ENCODE measurements around the gene SCAI. TPM values are rescaled to one million over a fixed set of nuclear protein-coding genes. Genes with fewer than 3 reads are reported as not detected.
"Not testable (repeated sequence)": the region's sequence is repeated elsewhere in the genome, so short reads cannot be mapped to it uniquely, and the experiment has no call there.

Gene SCAI
- total RNA-seq, 2 experiments from 2014 or later: 12.6 to 12.8 TPM

- H3K36me3 Mint-ChIP-seq; H3K9me3 Mint-ChIP-seq; H3K27me3 Mint-ChIP-seq; H3K4me3 Mint-ChIP-seq; POLR2A ChIA-PET; ATAC-seq (ENCODE audit: low read depth); DNase-seq; H3K27ac Mint-ChIP-seq: not testable (repeated sequence)
- H3K4me1 Mint-ChIP-seq: peaks cover 20% of the 10 kb centered on the region
Measured at GRCh38 chr9:125118696-125119095, 24.6 kb downstream of the SCAI start.

DNA sequence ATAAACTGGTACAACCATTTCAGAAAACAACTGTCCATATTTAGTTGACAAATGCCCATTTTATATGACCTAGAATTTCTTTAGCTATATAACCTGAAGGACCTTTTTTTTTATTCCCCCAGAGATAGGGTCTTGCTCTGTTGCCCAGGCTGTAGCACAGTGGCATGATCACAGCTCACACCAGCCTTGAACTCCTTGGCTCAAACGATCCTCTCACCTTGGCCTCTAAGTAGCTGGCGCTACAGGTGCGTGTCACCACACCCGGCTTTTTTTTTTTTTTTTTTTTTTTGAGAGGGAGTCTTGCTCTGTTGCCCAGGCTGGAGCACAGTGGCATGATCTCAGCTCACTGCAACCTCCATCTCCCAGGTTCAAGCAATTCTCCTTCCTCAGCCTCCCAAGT is 28.8 kb downstream of the SCAI start:
- not testable (repeated sequence) for DNase-seq; H3K4me3 Mint-ChIP-seq; ATAC-seq (ENCODE audit: low read depth); H3K27ac Mint-ChIP-seq; H3K27me3 Mint-ChIP-seq; H3K9me3 Mint-ChIP-seq
- POLR2A ChIA-PET: interaction anchor here (0.7 kb wide), 1 partner anchor 16 kb away, joined by 5 read pairs; no protein-coding TSS in a partner anchor
- H3K36me3 Mint-ChIP-seq: peaks cover 22% of the 10 kb centered on the region
- peaks cover 10% of the 10 kb centered on the region for H3K4me1 Mint-ChIP-seq

DNA sequence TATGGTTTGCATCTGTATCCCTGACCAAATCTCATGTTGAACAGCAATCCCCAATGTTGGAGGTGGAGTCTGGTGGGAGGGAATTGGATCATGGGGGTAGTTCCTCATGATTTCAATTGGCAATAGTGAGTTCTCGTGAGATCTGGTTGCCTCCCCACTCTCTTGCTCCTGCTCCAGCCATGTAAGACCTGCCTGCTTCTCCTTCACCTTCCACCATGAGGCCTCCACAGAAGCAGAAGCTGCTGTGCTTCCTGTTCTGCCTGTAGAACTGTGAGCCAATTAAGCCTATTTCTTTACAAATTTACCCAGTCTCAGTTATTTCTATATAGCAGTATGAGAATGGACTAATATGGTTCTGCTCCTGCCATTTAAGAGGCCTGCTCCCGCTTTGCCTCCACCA is 32.9 kb downstream of the SCAI start:
- H3K27me3 Mint-ChIP-seq: no peaks in the 10 kb centered on the region
- ATAC-seq (ENCODE audit: low read depth) (no peak), DNase-seq (no peak)
- H3K4me3 Mint-ChIP-seq: no peak overlapping the region
- H3K36me3 Mint-ChIP-seq: peaks cover 19% of the 10 kb centered on the region
- peaks cover 6% of the 10 kb centered on the region for H3K9me3 Mint-ChIP-seq
- peaks cover 7% of the 10 kb centered on the region for H3K4me1 Mint-ChIP-seq
- no peak overlapping the region for H3K27ac Mint-ChIP-seq
- POLR2A ChIA-PET: no interaction called here

GRCh38 chr9:125108541-125108940 is 34.8 kb downstream of the SCAI start:
- peaks cover 10% of the 10 kb centered on the region for H3K4me1 Mint-ChIP-seq
- POLR2A ChIA-PET; ATAC-seq (ENCODE audit: low read depth); DNase-seq; H3K27me3 Mint-ChIP-seq; H3K9me3 Mint-ChIP-seq; H3K4me3 Mint-ChIP-seq; H3K27ac Mint-ChIP-seq: not testable (repeated sequence)
- peaks cover 18% of the 10 kb centered on the region for H3K36me3 Mint-ChIP-seq

- H3K4me3 Mint-ChIP-seq: no peak overlapping the region
- no peaks in the 10 kb centered on the region for H3K27me3 Mint-ChIP-seq
- peaks cover 7% of the 10 kb centered on the region for H3K36me3 Mint-ChIP-seq
- ATAC-seq (ENCODE audit: low read depth) (no peak), DNase-seq (no peak)
- no peak overlapping the region for H3K27ac Mint-ChIP-seq
- no peaks in the 10 kb centered on the region for H3K9me3 Mint-ChIP-seq
- peaks cover 3% of the 10 kb centered on the region for H3K4me1 Mint-ChIP-seq
- POLR2A ChIA-PET: no interaction called here
Measured at GRCh38 chr9:125106285-125106893, 36.9 kb downstream of the SCAI start.

DNA sequence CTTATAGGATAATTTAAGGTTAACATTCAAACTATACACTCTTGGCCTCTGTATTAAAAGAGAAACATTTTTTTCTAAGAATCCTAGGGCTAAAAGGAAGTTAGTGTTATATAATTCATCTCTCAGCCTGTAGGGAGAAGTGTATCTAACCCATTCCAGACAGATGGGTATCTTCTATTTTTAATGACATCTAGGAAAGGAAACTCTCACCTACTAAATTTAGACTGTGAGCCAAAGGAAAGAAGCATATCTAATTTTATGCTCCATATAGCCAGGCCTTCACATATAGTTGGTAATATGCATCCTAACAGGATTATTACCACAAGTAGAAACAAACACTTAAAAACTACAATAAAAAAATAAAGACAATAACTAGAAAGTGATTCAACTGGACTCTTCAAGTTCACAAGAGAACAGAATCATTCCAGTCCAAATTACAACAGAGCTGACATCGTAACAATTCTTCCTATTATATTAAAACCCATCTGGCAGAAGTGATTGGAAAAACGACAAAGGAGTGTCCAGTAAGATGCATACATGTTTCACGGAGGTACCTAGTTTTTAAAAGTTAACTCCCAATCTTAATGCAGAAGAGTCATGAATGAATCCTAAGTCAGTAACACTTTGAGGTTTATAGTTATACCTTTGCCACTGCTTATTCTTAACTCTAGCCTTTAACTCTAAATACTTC is 39.4 kb downstream of the SCAI start:
- no peak for DNase-seq
- ATAC-seq (ENCODE audit: low read depth): no peak
- Mint-ChIP-seq H3K4me3 (no peak overlapping the region), H3K4me1 (peaks cover 3% of the 10 kb centered on the region), H3K36me3 (peaks cover 7% of the 10 kb centered on the region), H3K27me3 (no peaks in the 10 kb centered on the region), H3K9me3 (no peaks in the 10 kb centered on the region), H3K27ac (no peak overlapping the region)
- POLR2A ChIA-PET: no interaction called here

GRCh38 chr9:125103021-125103420 is 40.3 kb downstream of the SCAI start:
- H3K27me3 Mint-ChIP-seq: no peaks in the 10 kb centered on the region
- no peak overlapping the region for H3K27ac Mint-ChIP-seq
- H3K9me3 Mint-ChIP-seq: no peaks in the 10 kb centered on the region
- DNase-seq: no peak
- POLR2A ChIA-PET: no interaction called here
- H3K4me3 Mint-ChIP-seq: no peak overlapping the region
- peaks cover 3% of the 10 kb centered on the region for H3K4me1 Mint-ChIP-seq
- ATAC-seq (ENCODE audit: low read depth): no peak
- peaks cover 7% of the 10 kb centered on the region for H3K36me3 Mint-ChIP-seq

DNA sequence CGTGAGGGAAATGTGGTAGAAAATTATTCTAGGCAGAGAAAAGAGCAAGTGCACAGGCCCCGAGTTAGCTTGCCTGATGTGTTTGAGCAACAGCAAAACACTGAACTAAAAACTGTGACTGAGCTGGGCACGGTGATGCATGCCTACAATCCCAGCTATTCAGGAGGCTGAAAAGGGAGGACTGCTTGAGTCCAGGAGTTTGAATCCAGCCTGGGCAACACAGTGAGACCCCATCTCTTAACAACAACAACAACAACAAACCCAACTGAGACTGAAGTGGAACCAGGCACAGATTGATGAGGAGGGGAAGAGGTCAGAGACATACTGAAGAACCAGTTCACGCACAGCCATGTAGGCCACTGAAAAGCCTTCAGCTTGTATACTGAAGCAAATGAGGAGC is 42.5 kb downstream of the SCAI start:
- Mint-ChIP-seq H3K27ac (no peak overlapping the region), H3K9me3 (peaks cover 3% of the 10 kb centered on the region), H3K36me3 (peaks cover 11% of the 10 kb centered on the region), H3K4me3 (no peak overlapping the region), H3K27me3 (no peaks in the 10 kb centered on the region), H3K4me1 (peaks cover 6% of the 10 kb centered on the region)
- POLR2A ChIA-PET: no interaction called here
- ATAC-seq (ENCODE audit: low read depth): no peak
- DNase-seq: no peak

DNA sequence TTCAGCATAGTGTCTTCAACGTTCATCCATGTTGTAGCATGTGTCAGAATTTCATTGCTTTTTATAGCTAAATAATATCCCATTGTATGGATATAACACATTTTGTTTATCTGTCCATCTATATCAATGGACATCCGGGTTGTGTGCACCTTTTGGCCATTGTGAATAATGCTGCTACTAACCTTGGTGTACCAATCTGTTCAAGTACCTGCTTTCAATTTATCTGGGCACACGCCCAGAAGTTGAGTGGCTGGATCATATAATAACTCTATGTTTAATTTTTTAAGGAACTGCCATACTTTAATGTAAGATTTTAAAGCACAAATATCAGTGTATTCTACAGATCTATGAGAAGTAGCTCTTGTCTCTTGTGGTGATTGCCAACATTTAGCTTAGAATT is 43.5 kb downstream of the SCAI start:
- POLR2A ChIA-PET: no interaction called here
- peaks cover 8% of the 10 kb centered on the region for H3K4me1 Mint-ChIP-seq
- ATAC-seq (ENCODE audit: low read depth) (no peak), DNase-seq (no peak)
- H3K4me3 Mint-ChIP-seq: no peak overlapping the region
- peaks cover 6% of the 10 kb centered on the region for H3K9me3 Mint-ChIP-seq
- H3K36me3 Mint-ChIP-seq: peaks cover 16% of the 10 kb centered on the region
- no peak overlapping the region for H3K27ac Mint-ChIP-seq
- no peaks in the 10 kb centered on the region for H3K27me3 Mint-ChIP-seq

GRCh38 chr9:125095821-125096443 is 47.4 kb downstream of the SCAI start:
- Mint-ChIP-seq H3K4me3 (no peak overlapping the region), H3K9me3 (peaks cover 9% of the 10 kb centered on the region), H3K27me3 (no peaks in the 10 kb centered on the region), H3K4me1 (peaks cover 6% of the 10 kb centered on the region), H3K36me3 (peaks cover 24% of the 10 kb centered on the region), H3K27ac (no peak overlapping the region)
- DNase-seq (no peak), ATAC-seq (ENCODE audit: low read depth) (no peak)
- POLR2A ChIA-PET: no interaction called here

GRCh38 chr9:125091121-125091520 is 52.2 kb downstream of the SCAI start:
- Mint-ChIP-seq H3K36me3 (peaks cover 24% of the 10 kb centered on the region), H3K27me3 (no peaks in the 10 kb centered on the region), H3K4me1 (peaks cover 8% of the 10 kb centered on the region), H3K9me3 (peaks cover 6% of the 10 kb centered on the region), H3K27ac (no peak overlapping the region), H3K4me3 (no peak overlapping the region)
- DNase-seq: no peak
- POLR2A ChIA-PET: no interaction called here
- ATAC-seq (ENCODE audit: low read depth): no peak

DNA sequence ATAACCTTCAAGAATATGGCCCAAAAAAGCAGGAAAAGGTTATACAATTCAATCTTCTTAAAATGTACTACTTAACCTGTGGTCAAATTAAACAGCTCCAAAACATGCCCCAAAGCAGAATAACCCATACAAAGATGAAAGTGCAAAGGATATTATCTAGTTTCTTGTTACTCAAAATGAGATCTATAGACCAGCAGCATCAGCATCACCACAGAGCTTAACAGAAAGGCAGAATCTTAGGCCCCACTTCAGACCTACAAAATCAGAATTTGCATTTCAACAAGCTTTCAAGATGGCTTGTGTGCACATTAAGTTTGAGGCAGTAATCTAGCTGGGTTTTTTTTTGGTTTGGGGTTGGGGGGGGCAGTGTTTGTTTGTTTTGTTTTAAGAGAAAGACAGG is 54.0 kb downstream of the SCAI start:
- Mint-ChIP-seq H3K27me3 (no peaks in the 10 kb centered on the region), H3K36me3 (peaks cover 21% of the 10 kb centered on the region), H3K4me1 (peaks cover 7% of the 10 kb centered on the region), H3K4me3 (no peak overlapping the region), H3K27ac (no peak overlapping the region), H3K9me3 (peaks cover 3% of the 10 kb centered on the region)
- no peak for DNase-seq
- no peak for ATAC-seq (ENCODE audit: low read depth)
- POLR2A ChIA-PET: no interaction called here

DNA sequence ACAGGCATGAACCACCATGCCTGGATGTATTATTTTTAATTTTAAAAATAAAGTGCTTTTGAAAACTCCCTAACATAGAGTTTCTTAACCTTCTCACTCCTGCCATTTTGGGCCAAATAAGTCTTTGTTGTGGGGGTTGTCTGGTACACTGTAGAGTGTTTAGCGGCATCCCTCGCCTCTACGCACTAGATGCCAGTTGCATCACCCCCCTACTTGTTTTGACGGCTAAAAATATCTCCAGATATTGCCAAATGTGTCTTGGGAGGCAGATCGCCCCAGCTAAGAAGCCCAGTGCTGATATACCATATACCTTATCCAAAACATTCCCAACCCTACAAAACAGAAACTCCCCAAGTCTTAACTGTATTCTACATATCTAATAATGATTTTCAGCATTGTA is 54.6 kb downstream of the SCAI start:
- no peak overlapping the region for H3K27ac Mint-ChIP-seq
- peaks cover 20% of the 10 kb centered on the region for H3K36me3 Mint-ChIP-seq
- peaks cover 3% of the 10 kb centered on the region for H3K9me3 Mint-ChIP-seq
- DNase-seq (no peak), ATAC-seq (ENCODE audit: low read depth) (no peak)
- H3K4me3 Mint-ChIP-seq: no peak overlapping the region
- no peaks in the 10 kb centered on the region for H3K27me3 Mint-ChIP-seq
- peaks cover 7% of the 10 kb centered on the region for H3K4me1 Mint-ChIP-seq
- POLR2A ChIA-PET: no interaction called here

Data from activated naive CD8-positive, alpha-beta T cell treated with anti-CD3 and anti-CD28 coated beads, Interleukin-2, amount 10 ng/mL, durations not matched to agents 7 days and 5 days (primary cell).